ENCODE data around the gene GRAMD4.

Gene GRAMD4

DNA sequence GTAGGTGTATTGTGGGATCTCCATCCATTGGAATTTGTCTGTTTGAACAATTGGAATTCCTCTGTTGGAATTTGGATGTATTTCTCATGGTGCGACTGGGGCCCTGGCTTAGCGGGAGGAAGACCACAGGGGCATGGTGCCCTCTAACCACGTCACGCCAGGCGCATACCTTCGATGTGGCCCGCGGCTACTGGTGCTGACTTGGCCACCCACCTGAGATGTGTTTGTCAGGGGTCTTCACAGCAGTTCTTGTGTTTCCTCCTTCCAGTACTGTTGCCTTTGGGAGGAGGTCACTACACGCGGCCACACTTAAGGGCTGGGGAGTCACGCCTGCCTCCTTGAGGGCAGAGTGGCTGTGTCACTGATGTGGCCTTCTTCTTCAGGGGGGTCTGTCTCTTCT is 36.6 kb upstream of the GRAMD4 start:
- no peak for DNase-seq

DNA sequence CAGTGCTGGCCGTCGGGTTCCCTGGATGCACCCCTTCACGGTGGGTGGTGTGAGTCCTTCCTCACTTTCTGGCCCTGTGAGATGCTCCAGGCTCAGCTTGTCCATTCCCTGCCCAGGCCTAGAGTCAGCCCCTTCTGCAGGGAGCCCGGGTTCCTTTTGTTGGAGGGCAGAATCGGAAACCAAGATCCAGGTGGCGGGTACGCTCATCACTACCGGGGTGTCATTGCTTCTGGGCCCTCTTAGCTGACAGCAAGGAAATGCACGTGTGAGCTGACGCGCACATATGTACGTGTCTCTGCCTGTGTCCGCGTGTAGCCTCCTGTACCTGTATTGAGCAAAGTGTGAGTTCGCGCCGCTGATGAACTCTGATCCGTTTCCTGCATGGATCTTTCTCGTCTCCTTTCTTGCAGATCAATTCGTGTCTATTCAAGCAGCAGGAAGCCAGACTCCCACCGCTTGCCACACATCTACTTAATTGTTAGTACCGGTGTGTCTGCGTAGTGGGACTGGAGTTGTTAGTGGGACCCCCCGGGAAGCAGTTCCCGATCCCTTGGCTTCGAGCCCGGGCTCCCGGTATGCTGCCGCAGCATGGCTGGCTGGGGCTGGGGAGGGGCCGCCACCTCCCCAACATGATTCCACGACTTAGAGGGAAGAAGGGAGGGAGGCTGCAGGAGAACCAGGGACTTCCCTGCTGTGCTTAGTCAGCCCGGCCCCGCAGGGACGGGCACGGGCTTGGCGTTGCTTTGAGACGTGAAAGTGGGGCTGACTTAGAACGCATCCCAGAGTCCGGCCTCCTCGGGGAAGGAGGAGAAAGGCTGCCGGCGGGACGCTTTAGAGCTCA is 35.9 kb upstream of the GRAMD4 start:
- no peak for DNase-seq

DNA sequence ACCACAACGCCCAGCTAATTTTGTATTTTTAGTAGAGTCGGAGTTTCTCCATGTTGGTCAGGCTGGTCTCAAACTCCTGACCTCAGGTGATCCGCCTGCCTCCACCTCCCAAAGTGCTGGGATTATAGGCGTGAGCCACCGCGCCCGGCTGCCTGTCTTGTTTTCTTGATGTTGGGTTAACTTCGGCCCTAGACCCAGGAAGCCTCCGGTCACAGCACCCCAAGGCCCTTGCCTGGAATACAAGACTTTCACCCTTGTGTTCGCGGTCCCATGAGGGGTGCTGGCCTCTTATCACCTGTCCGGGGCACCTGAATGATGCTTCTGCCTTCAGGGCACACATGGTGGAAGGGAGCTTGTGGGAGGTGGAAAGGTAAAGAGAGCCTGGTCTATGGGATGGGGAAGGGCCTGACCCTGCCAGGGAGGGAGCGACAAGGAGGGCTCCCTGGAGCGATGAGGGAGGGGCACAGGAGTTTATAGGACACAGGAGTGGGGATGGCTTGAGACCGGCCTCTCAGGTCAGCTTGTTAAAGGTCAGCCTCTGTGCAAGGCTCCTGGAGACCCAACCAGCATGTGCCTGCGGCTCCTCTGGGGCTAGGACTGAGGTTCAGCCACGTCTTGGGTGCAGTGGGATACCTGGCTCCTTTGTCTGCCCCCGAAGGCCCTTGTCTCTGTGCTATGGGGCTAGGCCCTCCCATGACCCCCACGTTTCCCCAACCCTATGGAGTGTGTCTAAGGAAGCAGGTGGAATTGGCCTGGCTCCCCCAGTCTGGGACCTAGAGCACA is 34.7 kb upstream of the GRAMD4 start:
- no peak for DNase-seq

DNA sequence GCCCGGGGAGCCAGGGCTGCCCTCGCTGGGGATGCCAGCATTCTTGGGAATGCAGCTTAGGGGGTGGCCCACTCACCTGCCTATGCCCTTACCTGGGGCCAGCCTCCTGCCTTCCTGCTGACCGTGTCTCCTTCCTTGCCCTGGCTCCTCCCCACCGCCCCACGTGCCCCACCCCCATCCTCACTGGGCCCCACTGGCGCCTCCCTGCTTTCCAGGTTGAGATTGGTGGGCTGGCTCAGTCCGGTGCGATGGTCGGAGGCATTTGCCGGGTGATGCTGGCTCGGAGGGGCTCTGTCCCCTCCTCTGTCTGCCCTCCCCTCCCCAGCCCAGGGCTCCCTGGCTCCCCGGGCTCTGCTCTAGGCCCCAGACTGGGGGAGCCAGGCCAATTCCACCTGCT is 34.1 kb upstream of the GRAMD4 start:
- no peak for DNase-seq

DNA sequence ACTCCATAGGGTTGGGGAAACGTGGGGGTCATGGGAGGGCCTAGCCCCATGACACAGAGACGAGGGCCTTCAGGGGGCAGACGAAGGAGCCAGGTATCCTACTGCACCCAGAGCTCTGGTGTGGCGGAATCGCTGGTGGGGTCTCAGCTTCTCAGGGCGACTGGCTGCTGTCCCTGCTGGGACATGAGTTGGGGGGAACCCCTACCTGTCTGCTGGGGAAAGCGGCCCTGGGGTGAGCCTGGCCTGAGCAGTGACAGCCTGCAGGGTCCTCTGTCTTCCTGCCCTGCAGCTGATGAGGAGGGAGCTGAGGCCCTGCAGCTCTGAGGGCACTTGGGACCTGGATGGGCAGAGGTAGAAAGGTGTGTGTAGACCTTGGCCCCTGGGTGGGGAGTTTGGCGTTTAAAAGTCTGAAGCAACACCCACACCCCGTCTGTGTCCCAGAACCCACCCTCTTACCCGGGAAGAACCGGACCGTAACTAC is 33.6 kb upstream of the GRAMD4 start:
- no peak for DNase-seq

DNA sequence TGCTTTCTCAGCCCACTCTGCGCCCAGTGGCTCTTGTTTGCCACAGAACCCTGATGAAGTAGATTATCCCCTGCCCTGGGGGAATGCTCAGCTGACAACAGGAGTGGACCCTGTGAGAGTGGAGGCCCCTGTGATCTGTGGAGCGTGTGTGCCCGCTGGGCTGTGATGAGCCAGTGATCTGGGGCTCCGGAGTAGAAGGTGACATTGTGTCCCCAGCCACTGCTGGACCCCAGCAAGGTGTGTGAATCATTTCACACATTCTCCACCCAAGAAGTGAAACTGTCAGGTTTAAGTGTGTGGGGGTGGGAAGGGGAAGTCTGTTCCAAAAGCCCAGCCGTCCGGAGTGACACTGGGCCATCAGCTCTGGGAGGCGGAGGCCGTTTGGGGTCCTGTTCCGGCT is 33.1 kb upstream of the GRAMD4 start:
- DNase-seq = no peak

DNA sequence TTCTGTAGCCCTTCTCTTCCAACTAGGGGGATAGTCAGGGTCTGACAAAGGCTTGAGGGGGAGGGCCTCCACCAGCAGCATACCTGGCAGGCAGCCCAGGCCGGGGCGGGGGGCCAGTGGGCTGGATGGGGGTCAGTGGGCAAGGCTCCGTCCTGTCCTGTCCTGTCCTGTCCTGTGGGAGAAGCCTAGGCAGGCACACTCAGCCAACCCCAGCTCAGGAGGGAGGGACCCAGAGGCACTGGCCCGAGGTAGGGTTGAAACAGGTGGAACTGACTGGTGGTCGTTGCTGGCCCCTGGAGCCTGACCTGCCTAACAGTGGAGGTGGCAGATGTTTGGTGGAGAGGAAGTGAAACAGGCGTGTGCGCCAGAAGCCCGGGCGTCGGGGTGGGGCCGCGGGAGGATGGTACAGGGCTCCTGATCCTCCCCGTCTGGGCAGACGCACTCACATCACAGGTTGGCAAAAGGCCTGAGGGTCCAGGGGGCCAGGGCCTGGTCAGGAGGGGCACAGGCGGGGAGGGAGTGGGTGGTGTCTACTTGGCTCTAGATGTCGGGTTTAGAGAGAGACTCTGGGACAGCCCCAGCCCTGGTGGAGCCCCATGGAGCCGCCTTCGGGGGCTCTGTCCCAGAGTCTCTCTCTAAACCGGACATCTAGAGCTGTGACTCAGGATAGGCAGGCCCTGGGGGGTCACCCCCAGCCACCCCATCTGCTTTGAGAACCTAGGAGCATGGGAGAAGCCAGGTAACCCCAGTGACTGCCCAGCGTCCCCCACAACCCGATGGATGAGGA is 32.5 kb upstream of the GRAMD4 start:
- DNase-seq = no peak

DNA sequence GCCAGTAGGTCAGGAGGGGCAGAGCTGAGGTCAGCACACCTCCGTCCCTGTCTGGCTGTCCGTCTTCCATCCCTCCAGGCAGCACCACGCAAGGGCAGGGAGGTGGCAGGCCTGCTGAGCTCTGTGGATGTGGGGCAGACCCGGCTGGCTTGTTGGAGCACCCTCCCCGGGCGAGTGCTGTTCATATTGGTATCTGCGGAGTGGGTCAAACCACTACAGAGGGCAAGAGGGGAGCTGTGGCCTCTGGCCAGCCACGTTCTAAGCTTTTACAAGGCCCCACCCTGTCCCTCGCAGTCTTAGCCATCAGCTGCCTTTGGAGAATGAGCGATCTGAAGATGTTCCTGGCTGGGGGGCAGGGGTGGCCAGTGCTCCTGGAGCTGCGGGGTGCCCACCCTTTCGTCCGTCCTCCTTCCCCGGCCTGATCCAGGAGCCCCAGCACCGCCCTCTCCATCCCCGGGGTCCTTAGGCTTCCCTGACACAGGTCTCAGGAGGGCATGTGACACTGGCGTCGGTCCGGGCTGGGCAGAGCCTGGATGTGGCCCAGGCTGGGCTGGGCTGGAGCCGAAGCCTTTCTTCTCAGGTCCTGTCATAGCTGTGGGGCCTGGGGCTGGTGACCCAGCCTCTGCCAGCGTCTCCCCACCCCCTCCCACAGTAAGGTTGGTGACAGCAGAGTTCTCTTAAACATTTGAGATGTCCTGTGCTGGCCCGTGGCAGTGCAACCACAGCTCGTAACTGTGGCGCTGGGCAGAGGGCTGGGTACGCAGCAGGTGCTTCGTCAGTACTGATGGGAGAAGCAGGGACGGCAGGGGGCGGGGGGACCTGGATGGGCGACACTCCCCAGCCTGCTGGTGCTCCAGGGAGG is 31.7 kb upstream of the GRAMD4 start:
- no peak for DNase-seq

DNA sequence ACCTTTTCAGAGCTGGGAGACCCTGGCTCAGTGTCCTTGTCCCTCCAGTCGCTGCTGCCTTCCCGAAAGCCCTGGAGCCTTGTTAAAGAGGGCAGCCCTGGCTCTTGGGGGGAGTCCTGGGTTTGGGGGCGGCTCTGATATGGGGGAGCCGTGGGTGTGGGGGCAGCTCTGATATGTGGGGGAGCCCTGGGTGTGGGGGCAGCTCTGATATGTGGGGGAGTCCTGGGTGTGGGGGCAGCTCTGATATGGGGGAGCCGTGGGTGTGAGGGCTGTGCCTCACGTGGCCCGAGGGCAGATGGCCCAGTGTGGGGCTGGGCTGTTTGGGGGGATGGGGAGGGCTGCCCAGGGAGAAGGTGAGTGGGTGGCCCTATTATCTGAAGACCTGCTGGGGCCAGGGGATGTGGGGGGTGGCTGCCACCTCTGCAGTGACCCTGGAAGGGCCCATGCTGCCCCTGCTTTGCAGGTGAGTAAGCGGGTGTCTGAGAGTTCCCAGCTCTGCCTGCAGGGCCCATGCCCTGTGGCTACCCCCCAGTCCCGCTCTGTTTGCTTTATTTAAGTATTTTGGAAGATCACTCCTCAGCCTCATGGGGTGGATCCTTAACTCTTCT is 30.9 kb upstream of the GRAMD4 start:
- DNase-seq = no peak

DNA sequence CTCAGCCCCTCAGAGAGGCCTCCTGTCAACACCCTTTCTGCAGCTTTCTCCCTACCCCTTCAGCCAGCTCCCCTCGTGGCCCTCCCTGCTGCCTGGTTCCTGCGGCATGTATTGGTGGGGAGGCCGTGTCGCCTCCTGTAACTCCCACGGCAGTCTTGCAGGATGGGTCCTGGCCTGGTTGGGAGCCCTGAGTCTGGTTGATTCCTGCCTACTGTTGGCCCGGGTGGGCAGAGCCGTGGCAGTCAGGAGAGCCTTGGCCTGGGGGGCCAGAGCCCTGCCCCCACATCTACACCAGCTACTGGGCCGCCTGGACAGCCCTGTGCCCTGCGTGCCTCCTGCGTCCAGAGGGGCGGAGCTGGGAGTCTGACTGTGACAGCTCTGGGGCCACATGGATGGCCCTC is 30.3 kb upstream of the GRAMD4 start:
- no peak for DNase-seq

DNA sequence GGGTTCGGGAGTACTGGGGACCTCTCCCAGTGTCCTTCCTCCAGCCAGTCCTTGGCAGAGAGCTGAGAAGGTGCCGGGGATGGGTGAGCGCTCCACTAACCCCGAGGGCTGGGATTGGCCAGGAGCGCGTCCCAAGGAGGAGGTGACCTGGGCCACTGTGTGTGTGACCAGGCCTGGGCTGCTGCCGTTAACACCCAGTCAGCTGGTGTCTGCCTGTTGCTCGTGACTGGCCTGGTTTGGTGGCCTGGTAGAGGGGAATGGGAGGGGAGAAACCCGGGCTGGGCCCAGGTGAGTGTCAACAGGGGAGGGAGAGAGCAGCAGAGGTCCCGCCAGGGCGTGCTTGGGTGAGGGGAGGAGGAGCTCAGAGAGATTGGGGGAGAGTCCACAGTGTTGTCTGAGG is 29.9 kb upstream of the GRAMD4 start:
- DNase-seq = no peak

DNA sequence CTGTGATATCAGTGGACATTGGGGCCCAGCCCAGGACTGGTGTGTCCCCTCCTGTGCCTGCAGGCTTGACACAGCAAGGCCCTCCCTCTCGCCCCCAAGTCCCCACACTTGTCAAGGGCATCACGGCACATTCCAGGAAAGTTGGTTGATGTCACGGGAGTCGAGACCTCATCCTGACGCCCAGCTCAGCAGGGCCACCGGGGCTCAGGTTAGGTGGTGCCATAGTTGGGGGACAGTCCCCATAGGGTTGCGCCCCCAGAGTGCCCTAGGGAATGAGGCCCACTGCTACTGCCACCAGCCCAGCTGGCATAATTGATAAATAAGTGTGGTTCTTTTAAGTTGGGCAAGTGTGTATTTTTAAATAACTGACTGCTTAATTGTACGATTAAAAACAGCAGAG is 28.3 kb upstream of the GRAMD4 start:
- DNase-seq = no peak

DNA sequence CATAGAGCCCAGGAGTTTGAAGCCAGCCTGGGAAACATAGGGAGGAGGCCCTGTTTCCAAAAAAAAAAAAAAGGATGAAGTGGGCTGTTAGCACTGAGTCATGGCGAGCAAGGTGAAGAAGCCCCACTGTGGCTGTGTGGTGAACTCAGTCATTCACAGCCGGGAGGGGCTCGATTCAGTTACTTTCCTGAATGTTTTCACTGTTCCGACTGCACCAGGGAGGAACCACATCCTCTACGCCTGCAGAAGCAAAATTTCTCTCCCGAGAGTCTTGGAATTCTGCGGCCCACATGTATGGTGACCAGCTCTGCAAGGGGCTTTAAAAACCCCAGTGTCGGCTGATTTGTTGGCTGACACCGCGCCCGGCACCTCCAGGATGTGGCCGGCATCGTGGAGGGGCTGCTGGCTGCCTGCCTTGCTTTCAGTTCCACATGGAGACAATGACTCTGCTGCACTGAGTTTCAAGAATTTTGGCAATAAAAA is 27.8 kb upstream of the GRAMD4 start:
- peak in 1 of 2 experiments; percentile 20 for DNase-seq

DNA sequence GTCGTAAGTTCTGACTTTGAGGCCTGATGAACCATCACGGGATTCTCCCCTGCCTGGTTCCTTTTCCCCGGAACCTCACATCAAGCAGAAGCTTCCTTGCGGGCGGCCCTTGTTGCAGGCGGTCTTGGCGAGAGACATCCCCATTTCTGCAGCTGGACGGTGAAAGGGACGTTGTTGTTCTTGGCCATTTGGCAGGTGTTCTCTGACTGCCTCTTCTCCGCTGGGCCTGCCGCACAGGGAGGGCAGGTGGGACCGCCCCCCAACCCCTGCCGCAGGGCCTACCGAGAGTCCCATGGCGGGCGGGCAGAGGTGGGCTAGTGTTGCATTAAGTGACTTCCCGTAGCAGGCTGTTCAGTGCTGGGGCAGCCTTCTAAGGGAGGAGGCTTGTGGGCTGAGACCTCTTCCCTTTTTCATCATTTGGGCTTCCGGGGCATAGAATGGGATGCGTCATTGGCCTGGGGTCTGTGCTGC is 26.9 kb upstream of the GRAMD4 start:
- no peak for DNase-seq

DNA sequence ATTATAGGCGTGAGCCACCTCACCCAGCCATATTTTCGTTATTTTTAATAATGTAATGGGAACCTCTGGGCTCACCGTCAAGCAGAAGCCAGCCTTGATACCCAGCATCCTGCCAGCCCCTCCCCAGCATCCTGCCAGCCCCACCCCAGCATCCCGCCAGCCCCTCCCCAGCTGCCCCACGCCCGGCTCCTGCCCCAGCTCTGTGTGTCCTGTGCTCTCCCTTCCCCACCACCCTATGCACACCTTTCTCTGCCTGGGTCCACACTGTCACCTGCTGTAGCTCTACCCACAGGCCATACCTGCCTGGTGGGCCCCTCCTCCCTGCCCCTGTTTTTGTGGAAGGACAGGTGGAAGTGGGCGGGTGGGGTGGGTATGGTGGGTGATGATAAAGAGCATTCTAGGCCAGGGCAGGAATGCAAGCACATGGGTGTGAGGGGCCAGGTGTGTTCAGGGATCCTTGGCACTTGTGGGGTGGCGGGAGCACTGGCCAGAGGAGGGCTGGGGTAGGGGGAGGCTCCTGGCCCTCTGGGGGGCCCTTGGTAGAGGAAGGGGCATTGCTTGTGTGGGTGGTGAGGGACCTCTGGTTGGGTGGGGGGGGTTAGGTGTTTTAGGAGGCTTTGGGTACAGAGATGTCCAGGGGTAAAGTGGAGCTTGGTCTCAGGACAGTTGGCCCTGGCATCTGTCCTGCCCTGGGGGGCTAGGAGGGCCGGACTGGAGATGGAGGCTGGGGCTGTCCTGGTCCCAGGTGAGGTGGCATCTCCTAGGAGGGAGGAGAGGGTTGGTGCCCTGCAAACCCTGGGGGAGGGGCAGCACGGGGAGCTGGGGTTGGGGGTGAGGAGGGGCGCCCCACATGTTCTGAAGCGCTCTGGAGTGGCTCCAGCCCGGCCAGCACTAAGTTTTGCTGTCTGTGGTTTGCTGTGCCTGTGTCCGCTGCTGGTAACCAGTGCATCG is 25.9 kb upstream of the GRAMD4 start:
- no peak for DNase-seq

DNA sequence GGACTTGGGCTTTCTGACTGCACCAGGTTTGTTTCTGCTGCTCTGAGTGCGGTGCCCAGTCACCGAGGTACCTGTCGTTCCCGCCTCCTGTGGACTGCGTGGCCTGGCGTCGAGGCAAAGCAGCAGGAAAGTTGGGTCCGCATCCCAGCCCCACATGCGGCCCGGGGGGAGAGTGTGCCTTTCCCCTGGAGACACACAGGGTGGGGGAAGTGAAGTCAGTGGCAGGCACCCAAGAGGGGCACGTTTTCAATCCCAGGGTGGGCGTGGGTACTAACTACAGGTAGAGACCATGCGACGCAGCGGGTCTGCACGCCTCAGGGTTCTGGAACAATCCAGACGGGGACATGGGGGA is 25.3 kb upstream of the GRAMD4 start:
- DNase-seq = no peak

DNA sequence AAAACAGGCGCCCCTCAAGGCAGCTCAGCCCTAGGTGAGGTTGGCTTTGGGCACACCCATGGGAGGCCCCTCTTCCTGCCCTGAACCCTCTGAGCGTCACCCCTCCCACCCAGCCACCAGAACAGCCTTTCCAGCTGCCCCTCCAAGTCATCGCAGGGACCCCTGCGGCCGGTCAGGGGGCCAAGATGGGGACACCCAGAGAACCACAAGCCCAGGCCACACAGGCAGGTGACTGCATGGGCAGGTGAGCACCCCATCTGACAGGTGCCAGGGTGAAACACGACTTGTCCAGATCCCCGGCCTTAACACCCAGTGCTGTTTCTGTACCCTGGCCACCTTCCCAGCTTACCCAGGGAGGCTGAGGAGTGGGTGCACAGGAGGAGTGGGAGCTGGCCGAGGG is 24.6 kb upstream of the GRAMD4 start:
- DNase-seq = no peak

DNA sequence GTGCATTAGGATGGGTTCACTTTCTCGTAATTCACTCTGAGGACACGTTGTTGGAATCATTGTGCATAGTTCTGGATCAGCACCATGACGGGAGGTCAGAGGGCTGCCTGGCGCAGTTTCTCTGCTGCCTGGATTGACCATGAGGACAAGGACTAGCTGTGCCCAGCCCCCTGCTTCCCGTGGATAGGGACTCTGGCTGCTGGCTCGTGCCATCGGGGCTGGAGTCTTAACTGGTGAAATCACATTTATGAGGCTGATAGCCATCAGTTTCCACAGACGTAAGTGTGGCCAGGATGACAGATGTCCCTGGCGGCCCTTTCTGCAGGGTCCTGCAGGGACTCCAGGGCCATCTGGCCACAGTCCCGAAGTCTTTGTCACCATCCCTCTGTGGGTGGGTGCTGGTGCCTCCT is 24.1 kb upstream of the GRAMD4 start:
- no peak for DNase-seq

DNA sequence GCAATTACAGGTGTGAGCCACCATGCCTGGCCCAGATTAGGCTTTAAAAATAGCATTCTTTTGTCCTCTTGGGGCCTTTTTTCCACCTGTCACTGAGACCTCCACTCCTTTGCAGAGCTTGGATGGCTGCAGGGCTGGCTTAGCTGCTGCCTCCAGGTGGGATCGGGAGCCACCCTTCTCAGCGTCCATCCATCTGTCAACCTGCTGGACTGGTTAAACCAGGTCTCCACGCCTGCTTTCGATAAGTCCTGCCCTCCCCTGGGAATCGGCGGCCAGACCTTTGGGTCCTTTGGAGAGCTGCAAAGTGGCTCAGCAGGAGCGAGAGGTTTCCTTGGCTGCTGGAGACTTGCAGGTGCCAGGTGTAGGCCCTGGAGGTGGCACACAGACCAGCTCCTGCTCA is 23.4 kb upstream of the GRAMD4 start:
- no peak for DNase-seq

DNA sequence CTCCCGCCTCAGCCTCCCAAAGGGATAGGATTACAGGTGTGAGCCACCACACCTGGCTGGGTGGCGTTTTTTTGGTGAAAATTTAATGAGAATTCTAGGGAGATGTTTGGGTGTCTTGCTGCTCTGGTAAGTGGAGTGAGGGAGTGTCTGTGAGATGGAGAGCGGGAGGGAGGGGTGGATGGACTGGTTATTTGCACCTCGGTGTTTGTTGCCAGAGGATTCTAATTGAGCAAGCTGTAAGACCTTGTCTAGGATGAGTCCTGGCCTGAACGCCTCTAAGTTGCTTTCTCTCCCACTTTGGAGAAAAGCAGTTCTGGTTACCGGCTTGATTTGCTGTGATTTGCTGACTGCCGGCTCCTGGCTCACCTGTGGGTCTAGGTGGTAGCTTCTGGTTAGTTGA is 22.0 kb upstream of the GRAMD4 start:
- no peak for DNase-seq

Measured in activated CD4-positive, alpha-beta T cell treated with anti-CD3 and anti-CD28 coated beads, Interleukin-2, amount 50 U/mL, for 4 hours (primary cell).